IPS-18a (cell line): ENCODE results near the gene CTSC.

Experiments
- H3K27ac ChIP-seq: one replicate; pipeline ENCODE4 v1.5.1; 2013; ENCODE audit warnings: low read length
- H3K27me3 ChIP-seq: one replicate; pipeline ENCODE4 v1.6.1; 2013; ENCODE audit warnings: mild to moderate bottlenecking, low read length; ENCODE audit not compliant: control insufficient read depth, insufficient read depth
- H3K36me3 ChIP-seq: one replicate; pipeline ENCODE4 v1.6.1; 2013; ENCODE audit warnings: low read depth, low read length; ENCODE audit not compliant: control insufficient read depth
- H3K4me1 ChIP-seq: one replicate; pipeline ENCODE4 v1.6.1; 2013; ENCODE audit warnings: low read depth, low read length; ENCODE audit not compliant: control insufficient read depth
- H3K4me3 ChIP-seq: one replicate; pipeline ENCODE4 v1.5.1; 2013; ENCODE audit warnings: low read length
- H3K9ac ChIP-seq: one replicate; pipeline ENCODE4 v1.6.1; 2013; ENCODE audit warnings: mild to moderate bottlenecking, low read length, moderate library complexity
- H3K9me3 ChIP-seq: one replicate; pipeline ENCODE4 v1.6.1; 2013; ENCODE audit warnings: low read depth, low read length; ENCODE audit not compliant: control insufficient read depth

Gene CTSC

GRCh38 chr11:88348870-88349269 is 11.3 kb upstream of the CTSC start:
- Histone ChIP-seq H3K4me1 (no peaks in the 10 kb centered on the region), H3K27ac (no peak overlapping the region), H3K36me3 (no peaks in the 10 kb centered on the region), H3K27me3 (no peaks in the 10 kb centered on the region), H3K9me3 (no peaks in the 10 kb centered on the region), H3K4me3 (no peak overlapping the region), H3K9ac (no peak overlapping the region)

GRCh38 chr11:88345949-88346348 is 8.4 kb upstream of the CTSC start:
- H3K9ac ChIP-seq: no peak overlapping the region
- H3K27ac ChIP-seq: no peak overlapping the region
- no peak overlapping the region for H3K4me3 ChIP-seq
- no peaks in the 10 kb centered on the region for H3K36me3 ChIP-seq
- H3K9me3 ChIP-seq: no peaks in the 10 kb centered on the region
- no peaks in the 10 kb centered on the region for H3K4me1 ChIP-seq
- H3K27me3 ChIP-seq: no peaks in the 10 kb centered on the region

- Histone ChIP-seq H3K4me1 (no peaks in the 10 kb centered on the region), H3K36me3 (no peaks in the 10 kb centered on the region), H3K4me3 (no peak overlapping the region), H3K9me3 (no peaks in the 10 kb centered on the region), H3K9ac (no peak overlapping the region), H3K27ac (no peak overlapping the region), H3K27me3 (no peaks in the 10 kb centered on the region)
Observed at GRCh38 chr11:88345408-88345807, 7.9 kb upstream of the CTSC start.

GRCh38 chr11:88344869-88345268 is 7.3 kb upstream of the CTSC start:
- no peaks in the 10 kb centered on the region for H3K27me3 ChIP-seq
- no peak overlapping the region for H3K27ac ChIP-seq
- H3K36me3 ChIP-seq: no peaks in the 10 kb centered on the region
- H3K9ac ChIP-seq: no peak overlapping the region
- no peak overlapping the region for H3K4me3 ChIP-seq
- H3K9me3 ChIP-seq: no peaks in the 10 kb centered on the region
- H3K4me1 ChIP-seq: no peaks in the 10 kb centered on the region

GRCh38 chr11:88341522-88342251 is 4.2 kb upstream of the CTSC start:
- no peaks in the 10 kb centered on the region for H3K36me3 ChIP-seq
- H3K9ac ChIP-seq: no peak overlapping the region
- no peaks in the 10 kb centered on the region for H3K27me3 ChIP-seq
- no peak overlapping the region for H3K4me3 ChIP-seq
- no peaks in the 10 kb centered on the region for H3K9me3 ChIP-seq
- no peak overlapping the region for H3K27ac ChIP-seq
- peaks cover 11% of the 10 kb centered on the region for H3K4me1 ChIP-seq

GRCh38 chr11:88340366-88340935 is 2.9 kb upstream of the CTSC start:
- peaks cover 16% of the 10 kb centered on the region for H3K4me1 ChIP-seq
- H3K27ac ChIP-seq: no peak overlapping the region

GRCh38 chr11:88337987-88338668 is 592 bp upstream of the CTSC start:
- H3K36me3 ChIP-seq: peaks cover 21% of the 10 kb centered on the region
- H3K27ac ChIP-seq: peak overlapping the region; percentile 30
- H3K27me3 ChIP-seq: no peaks in the 10 kb centered on the region
- H3K4me3 ChIP-seq: peak overlapping the region; percentile 93
- peaks cover 26% of the 10 kb centered on the region for H3K4me1 ChIP-seq
- no peaks in the 10 kb centered on the region for H3K9me3 ChIP-seq
- peak overlapping the region; percentile 98 for H3K9ac ChIP-seq

More at GRCh38 chr11:88340366-88340935, 2.9 kb upstream of the CTSC start:
- H3K36me3 ChIP-seq: peaks cover 3% of the 10 kb centered on the region
- no peak overlapping the region for H3K9ac ChIP-seq
- H3K27me3 ChIP-seq: no peaks in the 10 kb centered on the region
- no peaks in the 10 kb centered on the region for H3K9me3 ChIP-seq
- H3K4me3 ChIP-seq: no peak overlapping the region

GRCh38 chr11:88335284-88335683 is 2.3 kb downstream of the CTSC start:
- Histone ChIP-seq H3K4me1 (peaks cover 35% of the 10 kb centered on the region), H3K36me3 (peaks cover 48% of the 10 kb centered on the region), H3K4me3 (peak overlapping the region; percentile 93), H3K9ac (peak overlapping the region; percentile 44), H3K9me3 (no peaks in the 10 kb centered on the region), H3K27me3 (no peaks in the 10 kb centered on the region), H3K27ac (no peak overlapping the region)

GRCh38 chr11:88333862-88334261 is 3.7 kb downstream of the CTSC start:
- Histone ChIP-seq H3K27ac (no peak overlapping the region), H3K9ac (no peak overlapping the region), H3K36me3 (peaks cover 58% of the 10 kb centered on the region), H3K27me3 (no peaks in the 10 kb centered on the region), H3K9me3 (no peaks in the 10 kb centered on the region), H3K4me1 (peaks cover 32% of the 10 kb centered on the region), H3K4me3 (peak overlapping the region; percentile 35)

GRCh38 chr11:88332851-88333250 is 4.7 kb downstream of the CTSC start:
- H3K4me3 ChIP-seq: peak overlapping the region; percentile 2
- H3K9me3 ChIP-seq: no peaks in the 10 kb centered on the region
- no peaks in the 10 kb centered on the region for H3K27me3 ChIP-seq
- H3K36me3 ChIP-seq: peaks cover 67% of the 10 kb centered on the region
- no peak overlapping the region for H3K27ac ChIP-seq
- H3K9ac ChIP-seq: no peak overlapping the region
- peaks cover 27% of the 10 kb centered on the region for H3K4me1 ChIP-seq

GRCh38 chr11:88330826-88331428 is 6.6 kb downstream of the CTSC start:
- Histone ChIP-seq H3K4me1 (peaks cover 42% of the 10 kb centered on the region), H3K4me3 (no peak overlapping the region), H3K27ac (no peak overlapping the region), H3K36me3 (peaks cover 83% of the 10 kb centered on the region), H3K9me3 (no peaks in the 10 kb centered on the region), H3K9ac (no peak overlapping the region), H3K27me3 (no peaks in the 10 kb centered on the region)
